GM12878 (cell line): ENCODE measurements around the gene JAG2.

ENCODE experiments used
- EZH2 ChIP-seq: IDR thresholded peaks from 2 replicates; pipeline ENCODE4 v1.6.1; 2012; ENCODE audit warnings: low read depth, mild to moderate bottlenecking, control low read depth, inconsistent platforms, low read length, borderline replicate concordance; ENCODE audit not compliant: control insufficient read depth
- MYC ChIP-seq: IDR thresholded peaks from 2 replicates; pipeline ENCODE4 v1.6.1; 2011; ENCODE audit warnings: mild to moderate bottlenecking, low read length, moderate library complexity, inconsistent platforms; ENCODE audit not compliant: insufficient read depth, insufficient replicate concordance, insufficient read length, severe bottlenecking
- NFYB ChIP-seq: IDR thresholded peaks from 2 replicates; pipeline ENCODE4 v1.6.1; 2011; ENCODE audit warnings: low read depth, mild to moderate bottlenecking, low read length, improper control_type of control experiment, moderate library complexity; ENCODE audit not compliant: insufficient read depth
- POLR2A ChIP-seq: IDR thresholded peaks from 2 replicates; pipeline ENCODE4 v1.6.1; 2011; ENCODE audit warnings: low read depth, mild to moderate bottlenecking, low read length
- SIN3A ChIP-seq: IDR thresholded peaks from 2 replicates; pipeline ENCODE4 v1.6.1; 2012; ENCODE audit warnings: low read depth, low read length, improper control_type of control experiment
- SMAD1 ChIP-seq: fragments of 450-650 bp; IDR thresholded peaks from 2 replicates; pipeline ENCODE4 v1.6.1; 2018; ENCODE audit warnings: mild to moderate bottlenecking, low read depth; ENCODE audit not compliant: partially characterized antibody
- TF ChIP-seq, protein P1 (sequence below), 3 experiments: IDR thresholded peaks in 2 of 3; conservative IDR thresholded peaks in 1 of 3; 2 replicates each; pipeline ENCODE4 v1.5.1; 2011; ENCODE audit warnings: low read depth in 3 of 3, low read length in 3 of 3, mild to moderate bottlenecking in 3 of 3, control low read depth in 2 of 3, moderate library complexity in 2 of 3, inconsistent platforms in 1 of 3, mixed read lengths in 1 of 3; ENCODE audit not compliant: control insufficient read depth in 2 of 3, insufficient read depth in 1 of 3; ENCODE audit errors: extremely low read depth in 1 of 3
- TF ChIP-seq, protein P2 (sequence below): fragments of 450-650 bp; IDR thresholded peaks from 2 replicates; pipeline ENCODE4 v1.6.1; 2018; ENCODE audit warnings: mild to moderate bottlenecking, low read depth, moderate library complexity; ENCODE audit not compliant: partially characterized antibody
- TF ChIP-seq, protein P3 (sequence below): fragments of 150-350 bp; IDR thresholded peaks from 2 replicates; pipeline ENCODE4 v1.6.1; 2016; ENCODE audit warnings: low read depth, low read length
- TF ChIP-seq, protein P4 (sequence below): IDR thresholded peaks from 2 replicates; pipeline ENCODE4 v1.6.1; 2011; ENCODE audit warnings: borderline replicate concordance, low read depth, mild to moderate bottlenecking, moderate library complexity, low read length; ENCODE audit not compliant: insufficient read depth, poor library complexity, severe bottlenecking
- TF ChIP-seq, protein P5 (sequence below): fragments of 450-650 bp; IDR thresholded peaks from 2 replicates; pipeline ENCODE4 v1.6.1; 2017; ENCODE audit warnings: mild to moderate bottlenecking, moderate library complexity

DNA sequence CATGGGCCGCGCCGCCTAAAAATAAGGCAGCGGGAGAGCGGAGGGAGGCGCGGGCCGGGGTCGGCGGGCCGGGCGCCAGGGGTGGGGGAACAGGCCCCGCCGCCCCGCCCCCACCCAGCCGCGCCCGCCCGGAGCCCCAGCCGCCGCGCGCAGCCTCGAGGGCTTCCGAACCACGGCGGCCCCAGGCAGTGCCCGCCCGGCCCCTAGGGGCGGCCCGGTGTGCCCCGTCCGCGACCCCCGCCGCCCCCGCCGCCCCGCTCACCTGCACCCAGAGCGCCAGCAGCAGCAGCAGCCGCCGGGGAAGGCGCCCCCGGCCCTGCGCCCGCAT lies 519 bp downstream of the JAG2 start:
- no peak for TF ChIP-seq NFYB
- TF ChIP-seq POLR2A = no peak
- TF ChIP-seq, protein P1, sequence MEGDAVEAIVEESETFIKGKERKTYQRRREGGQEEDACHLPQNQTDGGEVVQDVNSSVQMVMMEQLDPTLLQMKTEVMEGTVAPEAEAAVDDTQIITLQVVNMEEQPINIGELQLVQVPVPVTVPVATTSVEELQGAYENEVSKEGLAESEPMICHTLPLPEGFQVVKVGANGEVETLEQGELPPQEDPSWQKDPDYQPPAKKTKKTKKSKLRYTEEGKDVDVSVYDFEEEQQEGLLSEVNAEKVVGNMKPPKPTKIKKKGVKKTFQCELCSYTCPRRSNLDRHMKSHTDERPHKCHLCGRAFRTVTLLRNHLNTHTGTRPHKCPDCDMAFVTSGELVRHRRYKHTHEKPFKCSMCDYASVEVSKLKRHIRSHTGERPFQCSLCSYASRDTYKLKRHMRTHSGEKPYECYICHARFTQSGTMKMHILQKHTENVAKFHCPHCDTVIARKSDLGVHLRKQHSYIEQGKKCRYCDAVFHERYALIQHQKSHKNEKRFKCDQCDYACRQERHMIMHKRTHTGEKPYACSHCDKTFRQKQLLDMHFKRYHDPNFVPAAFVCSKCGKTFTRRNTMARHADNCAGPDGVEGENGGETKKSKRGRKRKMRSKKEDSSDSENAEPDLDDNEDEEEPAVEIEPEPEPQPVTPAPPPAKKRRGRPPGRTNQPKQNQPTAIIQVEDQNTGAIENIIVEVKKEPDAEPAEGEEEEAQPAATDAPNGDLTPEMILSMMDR (IDR thresholded peaks at IDR 0.05 in 2 of 3, conservative IDR thresholded peaks at IDR 0.05 in 1 of 3; ENCODE audit: control insufficient read depth in 2 of 3, extremely low read depth in 1 of 3, insufficient read depth in 1 of 3, low read depth in 3 of 3, low read length in 3 of 3) = no peak
- TF ChIP-seq, protein P2, sequence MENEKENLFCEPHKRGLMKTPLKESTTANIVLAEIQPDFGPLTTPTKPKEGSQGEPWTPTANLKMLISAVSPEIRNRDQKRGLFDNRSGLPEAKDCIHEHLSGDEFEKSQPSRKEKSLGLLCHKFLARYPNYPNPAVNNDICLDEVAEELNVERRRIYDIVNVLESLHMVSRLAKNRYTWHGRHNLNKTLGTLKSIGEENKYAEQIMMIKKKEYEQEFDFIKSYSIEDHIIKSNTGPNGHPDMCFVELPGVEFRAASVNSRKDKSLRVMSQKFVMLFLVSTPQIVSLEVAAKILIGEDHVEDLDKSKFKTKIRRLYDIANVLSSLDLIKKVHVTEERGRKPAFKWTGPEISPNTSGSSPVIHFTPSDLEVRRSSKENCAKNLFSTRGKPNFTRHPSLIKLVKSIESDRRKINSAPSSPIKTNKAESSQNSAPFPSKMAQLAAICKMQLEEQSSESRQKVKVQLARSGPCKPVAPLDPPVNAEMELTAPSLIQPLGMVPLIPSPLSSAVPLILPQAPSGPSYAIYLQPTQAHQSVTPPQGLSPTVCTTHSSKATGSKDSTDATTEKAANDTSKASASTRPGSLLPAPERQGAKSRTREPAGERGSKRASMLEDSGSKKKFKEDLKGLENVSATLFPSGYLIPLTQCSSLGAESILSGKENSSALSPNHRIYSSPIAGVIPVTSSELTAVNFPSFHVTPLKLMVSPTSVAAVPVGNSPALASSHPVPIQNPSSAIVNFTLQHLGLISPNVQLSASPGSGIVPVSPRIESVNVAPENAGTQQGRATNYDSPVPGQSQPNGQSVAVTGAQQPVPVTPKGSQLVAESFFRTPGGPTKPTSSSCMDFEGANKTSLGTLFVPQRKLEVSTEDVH = no peak
- TF ChIP-seq SIN3A = no peak
- no peak for TF ChIP-seq MYC
- TF ChIP-seq SMAD1 = no peak
- TF ChIP-seq, protein P3, sequence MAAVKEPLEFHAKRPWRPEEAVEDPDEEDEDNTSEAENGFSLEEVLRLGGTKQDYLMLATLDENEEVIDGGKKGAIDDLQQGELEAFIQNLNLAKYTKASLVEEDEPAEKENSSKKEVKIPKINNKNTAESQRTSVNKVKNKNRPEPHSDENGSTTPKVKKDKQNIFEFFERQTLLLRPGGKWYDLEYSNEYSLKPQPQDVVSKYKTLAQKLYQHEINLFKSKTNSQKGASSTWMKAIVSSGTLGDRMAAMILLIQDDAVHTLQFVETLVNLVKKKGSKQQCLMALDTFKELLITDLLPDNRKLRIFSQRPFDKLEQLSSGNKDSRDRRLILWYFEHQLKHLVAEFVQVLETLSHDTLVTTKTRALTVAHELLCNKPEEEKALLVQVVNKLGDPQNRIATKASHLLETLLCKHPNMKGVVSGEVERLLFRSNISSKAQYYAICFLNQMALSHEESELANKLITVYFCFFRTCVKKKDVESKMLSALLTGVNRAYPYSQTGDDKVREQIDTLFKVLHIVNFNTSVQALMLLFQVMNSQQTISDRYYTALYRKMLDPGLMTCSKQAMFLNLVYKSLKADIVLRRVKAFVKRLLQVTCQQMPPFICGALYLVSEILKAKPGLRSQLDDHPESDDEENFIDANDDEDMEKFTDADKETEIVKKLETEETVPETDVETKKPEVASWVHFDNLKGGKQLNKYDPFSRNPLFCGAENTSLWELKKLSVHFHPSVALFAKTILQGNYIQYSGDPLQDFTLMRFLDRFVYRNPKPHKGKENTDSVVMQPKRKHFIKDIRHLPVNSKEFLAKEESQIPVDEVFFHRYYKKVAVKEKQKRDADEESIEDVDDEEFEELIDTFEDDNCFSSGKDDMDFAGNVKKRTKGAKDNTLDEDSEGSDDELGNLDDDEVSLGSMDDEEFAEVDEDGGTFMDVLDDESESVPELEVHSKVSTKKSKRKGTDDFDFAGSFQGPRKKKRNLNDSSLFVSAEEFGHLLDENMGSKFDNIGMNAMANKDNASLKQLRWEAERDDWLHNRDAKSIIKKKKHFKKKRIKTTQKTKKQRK = no peak
- TF ChIP-seq, protein P4, sequence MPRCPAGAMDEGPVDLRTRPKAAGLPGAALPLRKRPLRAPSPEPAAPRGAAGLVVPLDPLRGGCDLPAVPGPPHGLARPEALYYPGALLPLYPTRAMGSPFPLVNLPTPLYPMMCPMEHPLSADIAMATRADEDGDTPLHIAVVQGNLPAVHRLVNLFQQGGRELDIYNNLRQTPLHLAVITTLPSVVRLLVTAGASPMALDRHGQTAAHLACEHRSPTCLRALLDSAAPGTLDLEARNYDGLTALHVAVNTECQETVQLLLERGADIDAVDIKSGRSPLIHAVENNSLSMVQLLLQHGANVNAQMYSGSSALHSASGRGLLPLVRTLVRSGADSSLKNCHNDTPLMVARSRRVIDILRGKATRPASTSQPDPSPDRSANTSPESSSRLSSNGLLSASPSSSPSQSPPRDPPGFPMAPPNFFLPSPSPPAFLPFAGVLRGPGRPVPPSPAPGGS = no peak
- no peak for TF ChIP-seq EZH2
- TF ChIP-seq, protein P5, sequence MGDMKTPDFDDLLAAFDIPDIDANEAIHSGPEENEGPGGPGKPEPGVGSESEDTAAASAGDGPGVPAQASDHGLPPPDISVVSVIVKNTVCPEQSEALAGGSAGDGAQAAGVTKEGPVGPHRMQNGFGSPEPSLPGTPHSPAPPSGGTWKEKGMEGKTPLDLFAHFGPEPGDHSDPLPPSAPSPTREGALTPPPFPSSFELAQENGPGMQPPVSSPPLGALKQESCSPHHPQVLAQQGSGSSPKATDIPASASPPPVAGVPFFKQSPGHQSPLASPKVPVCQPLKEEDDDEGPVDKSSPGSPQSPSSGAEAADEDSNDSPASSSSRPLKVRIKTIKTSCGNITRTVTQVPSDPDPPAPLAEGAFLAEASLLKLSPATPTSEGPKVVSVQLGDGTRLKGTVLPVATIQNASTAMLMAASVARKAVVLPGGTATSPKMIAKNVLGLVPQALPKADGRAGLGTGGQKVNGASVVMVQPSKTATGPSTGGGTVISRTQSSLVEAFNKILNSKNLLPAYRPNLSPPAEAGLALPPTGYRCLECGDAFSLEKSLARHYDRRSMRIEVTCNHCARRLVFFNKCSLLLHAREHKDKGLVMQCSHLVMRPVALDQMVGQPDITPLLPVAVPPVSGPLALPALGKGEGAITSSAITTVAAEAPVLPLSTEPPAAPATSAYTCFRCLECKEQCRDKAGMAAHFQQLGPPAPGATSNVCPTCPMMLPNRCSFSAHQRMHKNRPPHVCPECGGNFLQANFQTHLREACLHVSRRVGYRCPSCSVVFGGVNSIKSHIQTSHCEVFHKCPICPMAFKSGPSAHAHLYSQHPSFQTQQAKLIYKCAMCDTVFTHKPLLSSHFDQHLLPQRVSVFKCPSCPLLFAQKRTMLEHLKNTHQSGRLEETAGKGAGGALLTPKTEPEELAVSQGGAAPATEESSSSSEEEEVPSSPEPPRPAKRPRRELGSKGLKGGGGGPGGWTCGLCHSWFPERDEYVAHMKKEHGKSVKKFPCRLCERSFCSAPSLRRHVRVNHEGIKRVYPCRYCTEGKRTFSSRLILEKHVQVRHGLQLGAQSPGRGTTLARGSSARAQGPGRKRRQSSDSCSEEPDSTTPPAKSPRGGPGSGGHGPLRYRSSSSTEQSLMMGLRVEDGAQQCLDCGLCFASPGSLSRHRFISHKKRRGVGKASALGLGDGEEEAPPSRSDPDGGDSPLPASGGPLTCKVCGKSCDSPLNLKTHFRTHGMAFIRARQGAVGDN = no peak
